HepG2 (cell line): ENCODE results near the gene GAL3ST3. TPM values are rescaled to one million over a fixed set of nuclear protein-coding genes. Genes with fewer than 3 reads are reported as not detected.
A peak's percentile ranks its signal among the peaks of the same experiment; 100 is the strongest.

Experiments used
- ATAC-seq: fragments of 200-7000 bp; cut with Tn5 transposase; 3 replicates; pipeline ENCODE4 v1.9.1; 2020; ENCODE audit warnings: mild to moderate bottlenecking, moderate library complexity
- BruUV-seq: library from RNA; stranded (reverse); fragments of 400-500 nt; replicated peaks from 2 replicates; lab custom pipeline; 2021; lab: Mats Ljungman, UMichigan
- CTCF ChIA-PET: fragments of 300-600 bp; formaldehyde crosslinking; extraction: SDS; loops from one replicate; lab custom pipeline; 2021; ENCODE audit warnings: low total read pairs, inconsistent platforms, low intra/inter-chr PET ratio; lab: Yijun Ruan, JAX
- POLR2A ChIA-PET: fragments of 350-600 bp; sonication (Branson Sonifier 250); formaldehyde crosslinking; loops from one replicate; lab custom pipeline; 2020; ENCODE audit warnings: antibody characterized with exemption, inconsistent platforms; lab: Yijun Ruan, JAX
- DNase-seq: peaks from one replicate; pipeline ENCODE4 v3.0.0-alpha.2; 2015; ENCODE audit warnings: low spot score
- FAIRE-seq: peaks from 3 replicates; lab custom pipeline; 2011; peaks lifted over from hg19 to GRCh38; lab: Jason Lieb, UNC
- H2AFZ ChIP-seq: one replicate; pipeline ENCODE4 v1.6.1; 2011; ENCODE audit warnings: low read length, inconsistent platforms
- H3K27ac ChIP-seq: fragments of 300-600 bp; 3 replicates; pipeline ENCODE4 v1.8.0; 2011; ENCODE audit warnings: mixed run types, mild to moderate bottlenecking, mixed read lengths, low read length, inconsistent platforms; ENCODE audit not compliant: insufficient read depth; ENCODE audit errors: extremely low read length
- H3K27me3 ChIP-seq, 2 experiments: fragments of 200-600 bp in 1 of 2; 2 replicates in 1 of 2; 3 replicates in 1 of 2; pipeline versions ENCODE4 v1.6.0 to v1.8.0; 2011; ENCODE audit warnings: low read length in 2 of 2, mild to moderate bottlenecking in 2 of 2, moderate library complexity in 2 of 2, inconsistent platforms in 1 of 2; ENCODE audit not compliant: insufficient read depth in 2 of 2, control insufficient read depth in 1 of 2
- H3K36me3 ChIP-seq, 2 experiments: fragments of 200-600 bp in 1 of 2; replicated peaks in 1 of 2; 2 replicates in 1 of 2; 3 replicates in 1 of 2; pipeline versions ENCODE4 v1.5.1 to v1.8.0; 2011; ENCODE audit warnings: low read length in 2 of 2, inconsistent platforms in 1 of 2; ENCODE audit not compliant: insufficient read depth in 2 of 2, control insufficient read depth in 1 of 2
- H3K4me1 ChIP-seq: 2 replicates; pipeline ENCODE4 v1.5.1; 2012; ENCODE audit warnings: low read length, inconsistent platforms; ENCODE audit not compliant: insufficient read depth
- H3K4me2 ChIP-seq: 2 replicates; pipeline ENCODE4 v1.6.0; 2011; ENCODE audit warnings: low read depth, low read length, inconsistent platforms
- H3K4me3 ChIP-seq, 3 experiments: fragments of 200-600 bp in 1 of 3; sonication (generic), shearing (Covaris generic) in 1 of 3; replicated peaks in 1 of 3; 2 replicates each; pipeline ENCODE4 v1.5.1; 2011 to 2016; ENCODE audit warnings: low read length in 3 of 3, inconsistent platforms in 2 of 3, low read depth in 2 of 3, mild to moderate bottlenecking in 2 of 3, control low read depth in 1 of 3, mixed read lengths in 1 of 3; ENCODE audit not compliant: insufficient read depth in 1 of 3
- H3K79me2 ChIP-seq: one replicate; pipeline ENCODE4 v1.6.1; 2011; ENCODE audit warnings: low read length, inconsistent platforms; ENCODE audit not compliant: insufficient read depth
- H3K9ac ChIP-seq: 2 replicates; pipeline ENCODE4 v1.6.0; 2011; ENCODE audit warnings: mild to moderate bottlenecking, low read depth, low read length, inconsistent platforms; ENCODE audit not compliant: insufficient read depth
- H3K9me3 ChIP-seq: 2 replicates; pipeline ENCODE4 v1.5.1; 2012; ENCODE audit warnings: mild to moderate bottlenecking, low read length
- H4K20me1 ChIP-seq: 2 replicates; pipeline ENCODE4 v1.6.0; 2011; ENCODE audit warnings: inconsistent platforms, mild to moderate bottlenecking, low read length, moderate library complexity; ENCODE audit not compliant: insufficient read depth
- DBP ChIP-seq: sonication (generic); formaldehyde crosslinking; IDR thresholded peaks from 2 replicates; pipeline ENCODE4 v1.4.0; 2020; ENCODE audit warnings: missing genetic modification reagents; ENCODE audit errors: not compliant biosample characterization
- DMAP1 ChIP-seq: IDR thresholded peaks from 2 replicates; pipeline ENCODE4 v1.6.1; 2016
- DR1 ChIP-seq: sonication (generic); formaldehyde crosslinking; IDR thresholded peaks from 2 replicates; pipeline ENCODE4 v1.8.0; 2021; ENCODE audit warnings: mild to moderate bottlenecking, missing genetic modification reagents, inconsistent platforms
- DZIP1 ChIP-seq: sonication (generic); formaldehyde crosslinking; IDR thresholded peaks from 2 replicates; pipeline ENCODE4 v1.5.0; 2020; ENCODE audit warnings: mild to moderate bottlenecking, missing genetic modification reagents
- GTF2F1 ChIP-seq: fragments of 150-350 bp; IDR thresholded peaks from 2 replicates; pipeline ENCODE4 v1.6.1; 2014; ENCODE audit warnings: low read length
- MIXL1 ChIP-seq: IDR thresholded peaks from 2 replicates; pipeline ENCODE4 v1.6.1; 2016
- NR2C2 ChIP-seq: sonication (generic); formaldehyde crosslinking; IDR thresholded peaks from 2 replicates; pipeline ENCODE4 v1.4.0; 2020; ENCODE audit warnings: missing genetic modification reagents, mild to moderate bottlenecking, moderate library complexity, borderline replicate concordance
- NR2F2 ChIP-seq: IDR thresholded peaks from 2 replicates; pipeline ENCODE4 v1.6.1; 2012; ENCODE audit warnings: low read depth, inconsistent platforms, borderline replicate concordance
- NRL ChIP-seq: sonication (generic); formaldehyde crosslinking; IDR thresholded peaks from 2 replicates; pipeline ENCODE4 v1.5.0; 2020; ENCODE audit warnings: missing genetic modification reagents, mild to moderate bottlenecking, moderate library complexity, borderline replicate concordance
- SMYD3 ChIP-seq: sonication (generic); formaldehyde crosslinking; IDR thresholded peaks from 2 replicates; pipeline ENCODE4 v1.8.1; 2023; ENCODE audit warnings: mild to moderate bottlenecking, missing genetic modification reagents
- SP2 ChIP-seq: sonication (generic); formaldehyde crosslinking; IDR thresholded peaks from 2 replicates; pipeline ENCODE4 v1.5.1; 2020; ENCODE audit warnings: mild to moderate bottlenecking, missing genetic modification reagents
- TSC22D2 ChIP-seq: sonication (generic); formaldehyde crosslinking; IDR thresholded peaks from 2 replicates; pipeline ENCODE4 v1.5.1; 2020; ENCODE audit warnings: missing genetic modification reagents, mild to moderate bottlenecking, borderline replicate concordance
- ZNF121 ChIP-seq: sonication (generic); formaldehyde crosslinking; IDR thresholded peaks from 2 replicates; pipeline ENCODE4 v1.5.0; 2020; ENCODE audit warnings: mild to moderate bottlenecking, missing genetic modification reagents
- ZNF205 ChIP-seq: IDR thresholded peaks from 2 replicates; pipeline ENCODE4 v1.6.1; 2018; ENCODE audit warnings: missing biosample characterization, missing genetic modification reagents
- ZNF276 ChIP-seq: sonication (generic); formaldehyde crosslinking; IDR thresholded peaks from 2 replicates; pipeline ENCODE4 v1.4.0; 2020; ENCODE audit warnings: mild to moderate bottlenecking, low read depth, missing genetic modification reagents
- ZNF496 ChIP-seq: sonication (generic); formaldehyde crosslinking; IDR thresholded peaks from 2 replicates; pipeline ENCODE4 v1.8.1; 2023; ENCODE audit warnings: mild to moderate bottlenecking, moderate library complexity, missing genetic modification reagents; ENCODE audit not compliant: insufficient replicate concordance
- ZNF552 ChIP-seq: sonication (generic); formaldehyde crosslinking; IDR thresholded peaks from 2 replicates; pipeline ENCODE4 v1.9.0; 2022; ENCODE audit warnings: missing genetic modification reagents, mild to moderate bottlenecking, borderline replicate concordance
- ZNF607 ChIP-seq: sonication (generic); formaldehyde crosslinking; IDR thresholded peaks from 2 replicates; pipeline ENCODE4 v1.5.1; 2020; ENCODE audit warnings: missing genetic modification reagents, mild to moderate bottlenecking, borderline replicate concordance
- ZNF83 ChIP-seq: sonication (generic); formaldehyde crosslinking; IDR thresholded peaks from 2 replicates; pipeline ENCODE4 v1.4.0; 2020; ENCODE audit warnings: missing genetic modification reagents, mild to moderate bottlenecking, borderline replicate concordance
- WGBS: methylation state at CpG from one replicate; pipeline ENCODE4 v1.1.6; 2017; ENCODE audit warnings: low lambda C conversion rate; 5-methylcytosine and 5-hydroxymethylcytosine counted together
- in situ Hi-C: cut with HindIII; loops from 2 replicates; pipeline ENCODE4 v1.10.0; 2017; ENCODE audit warnings: low pct_unique_long_range_greater_than_20kb; ENCODE audit not compliant: extremely low pct_ligation_motif_present
- intact Hi-C: fragments of 100-400 bp; cut with micrococcal nuclease; formaldehyde crosslinking; loops from one replicate; pipeline ENCODE4 v1.10.0; 2022; ENCODE audit not compliant: unreplicated experiment
- polyA plus RNA-seq, 8 experiments: library from polyadenylated mRNA; depleted of rRNA in 3 of 8; stranded (reverse) in 7 of 8; unstranded in 1 of 8; fragments of >200 nt; fragmentation: Illumina TruSeq in 4 of 8; extraction: Trizol in 4 of 8; gene quantifications; 2 replicates each; pipeline versions ENCODE4 v1.2.1 to v1.2.3, GENCODE V29; 2011 to 2016; ENCODE audit warnings: low read depth in 4 of 8, missing spikeins in 1 of 8, mixed read lengths in 1 of 8; ENCODE audit not compliant: insufficient read depth in 1 of 8
- total RNA-seq, 5 experiments: library from RNA; depleted of rRNA; stranded (reverse); fragments of >200 nt; fragmentation: Illumina TruSeq; extraction: Trizol; gene quantifications; 2 replicates each; pipeline ENCODE4 v1.2.3, GENCODE V29; 2016; ENCODE audit warnings: low read depth in 1 of 5

Gene GAL3ST3
- total and polyA plus RNA-seq, 2 of the 13 experiments (the other 11 are each of a cell fraction or from before 2014, with no cell fraction given), result not detected

GRCh38 chr11:66001942-66002647 lies 46.9 kb downstream of the GAL3ST3 start, which contains the start of the genes BANF1 and EIF1AD:
Gene BANF1, plus strand, starts transcription at chr11:66002503. Its CDS starts 748 bp downstream, at chr11:66003251.
Gene EIF1AD, minus strand, starts transcription at chr11:66002157. Its CDS starts 1,768 bp downstream, at chr11:66000389.
- POLR2A ChIA-PET, result interaction anchor here (0.8 to 1.8 kb wide), 13 partner anchors 10 to 310 kb away, joined by 3 to 18 read pairs (median 5); partner anchors contain the start of genes CATSPER1, CCDC85B, CFL1 and CST6
- in situ Hi-C loops, result no loop called here
- no TSS peak for BruUV-seq
- ATAC-seq (peak; percentile 85), FAIRE-seq (peak; percentile 89), DNase-seq (peak; percentile 96)
- 2% methylated on average over 40 of the region's 55 CpGs for WGBS
- H3K27ac ChIP-seq, result peak within 1 kb of the TSS; percentile 94
- H3K9me3 ChIP-seq, result no peaks in the 10 kb centered on the region
- H3K4me3 ChIP-seq, result peak within 1 kb of the TSS; percentile 81 to 92 (median 88)
- peaks cover 33% of the 10 kb centered on the region for H3K79me2 ChIP-seq
- peak within 1 kb of the TSS; percentile 92 for H3K9ac ChIP-seq
- H3K4me2 ChIP-seq, result peak within 1 kb of the TSS; percentile 89
- H3K27me3 ChIP-seq, result no peaks in the 10 kb centered on the region; a peak in 1 of 5 replicates
- peaks cover 35% of the 10 kb centered on the region for H3K4me1 ChIP-seq
- H4K20me1 ChIP-seq, result no peaks in the 10 kb centered on the region
- peak within 1 kb of the TSS; percentile 60 for H2AFZ ChIP-seq
- H3K36me3 ChIP-seq, result peaks cover 16 to 39% of the 10 kb centered on the region in 2 experiments
- CTCF ChIA-PET, result interaction anchor here (1.5 kb wide), 1 partner anchor 13 kb away, joined by 4 read pairs; no protein-coding TSS in a partner anchor
- intact Hi-C loops, result loop anchor here (1.0 kb wide), 1 partner anchor 50 kb away; the partner anchor contains the start of gene SF3B2
- TF ChIP-seq ZNF121 (CRISPR knock-in tag) (0 out of 2 replicates have a peak, but pooled peaks have one; percentile 38), NR2C2 (CRISPR knock-in tag) (peak; percentile 100), ZNF276 (CRISPR knock-in tag) (0 out of 2 replicates have a peak, but pooled peaks have one; percentile 81), DZIP1 (CRISPR knock-in tag) (no peak), NRL (CRISPR knock-in tag) (peak; percentile 34; the same call in 1 of the 2 replicates), ZNF83 (CRISPR knock-in tag) (no peak), ZNF552 (CRISPR knock-in tag) (peak; percentile 71; the same call in 1 of the 2 replicates), SMYD3 (no peak), ZNF205 (CRISPR knock-in tag) (peak; percentile 89), DR1 (CRISPR knock-in tag) (no peak; the same call in none of the 2 replicates), SP2 (CRISPR knock-in tag) (peak; percentile 76), DBP (CRISPR knock-in tag) (no peak), NR2F2 (peak; percentile 71; the same call in 1 of the 2 replicates), TSC22D2 (CRISPR knock-in tag) (0 out of 2 replicates have a peak, but pooled peaks have one; percentile 63), DMAP1 (peak; percentile 95), MIXL1 (CRISPR knock-in tag) (peak; percentile 59), ZNF496 (no peak), ZNF607 (CRISPR knock-in tag) (peak; percentile 96; the same call in 1 of the 2 replicates), GTF2F1 (no peak)
